ENCODE data around the gene FYCO1.

Gene FYCO1

GRCh38 chr3:45959201-45959600 lies 36.4 kb downstream of the FYCO1 start:
- DNase-seq, result no peak

- no peak for DNase-seq
These were observed 37.3 kb downstream of the FYCO1 start for GRCh38 chr3:45958321-45958791.

- DNase-seq, result peak; percentile 2
These were observed 38.0 kb downstream of the FYCO1 start for GRCh38 chr3:45957586-45957985.

GRCh38 chr3:45955706-45956105 lies 39.9 kb downstream of the FYCO1 start:
- DNase-seq, result no peak

GRCh38 chr3:45955017-45955647 lies 40.5 kb downstream of the FYCO1 start:
- no peak for DNase-seq

- DNase-seq, result no peak
These were observed 41.3 kb downstream of the FYCO1 start for GRCh38 chr3:45954306-45954705.

- DNase-seq, result no peak
These were observed 42.1 kb downstream of the FYCO1 start for GRCh38 chr3:45953536-45953935.

GRCh38 chr3:45952456-45952855 lies 43.2 kb downstream of the FYCO1 start:
- DNase-seq, result no peak

- DNase-seq, result no peak
These were observed 43.7 kb downstream of the FYCO1 start for GRCh38 chr3:45951946-45952345.

- DNase-seq, result no peak
These were observed 44.7 kb downstream of the FYCO1 start for GRCh38 chr3:45950686-45951600.

- DNase-seq, result no peak
These were observed 45.5 kb downstream of the FYCO1 start for GRCh38 chr3:45950131-45950530.

GRCh38 chr3:45949432-45949831 lies 46.2 kb downstream of the FYCO1 start:
- DNase-seq, result no peak

- no peak for DNase-seq
These were observed 46.7 kb downstream of the FYCO1 start for GRCh38 chr3:45948881-45949280.

- DNase-seq, result no peak
These were observed 47.3 kb downstream of the FYCO1 start for GRCh38 chr3:45948311-45948781.

GRCh38 chr3:45947361-45947760 lies 48.3 kb downstream of the FYCO1 start:
- DNase-seq, result no peak

- DNase-seq, result no peak
These were observed 48.7 kb downstream of the FYCO1 start for GRCh38 chr3:45946875-45947274.

GRCh38 chr3:45946307-45946706 lies 49.3 kb downstream of the FYCO1 start:
- no peak for DNase-seq

GRCh38 chr3:45944830-45945620 lies 50.6 kb downstream of the FYCO1 start:
- no peak for DNase-seq

- DNase-seq, result no peak
These were observed 52.3 kb downstream of the FYCO1 start, which contains the start of gene CXCR6 for GRCh38 chr3:45943207-45943846. TSS of gene CXCR6 (plus strand) at chr3:45943464. CDS start at chr3:45946482, 3,018 bp downstream.

GRCh38 chr3:45942051-45942825 lies 53.4 kb downstream of the FYCO1 start:
- no peak for DNase-seq

- DNase-seq, result no peak
These were observed 54.8 kb downstream of the FYCO1 start for GRCh38 chr3:45940781-45941365.

All from NCI-H2227 treated with DMSO at 0.1 percent for 48 hours (cell line).